Upper lobe of left lung (tissue), 4 donors: ENCODE results near the gene FAM3B.

ENCODE experiments used
- CTCF ChIP-seq, 6 experiments: fragments of 450-650 bp in 4 of 6; fragments of 200-600 bp in 2 of 6; sonication (generic) in 2 of 6; IDR thresholded peaks; one replicate each; pipeline ENCODE4 v1.5.1; 2016 to 2019; ENCODE audit warnings: antibody characterized with exemption in 6 of 6
- EP300 ChIP-seq, 4 donors: sonication (generic); formaldehyde crosslinking; IDR thresholded peaks; one replicate each; pipeline ENCODE4 v1.5.1; 2017; ENCODE audit warnings: antibody characterized with exemption in 4 of 4, control low read depth in 2 of 4
- POLR2AphosphoS5 ChIP-seq, 2 donors: sonication (generic); formaldehyde crosslinking; IDR thresholded peaks; one replicate each; pipeline ENCODE4 v1.5.1; 2017; ENCODE audit warnings: antibody characterized with exemption in 2 of 2

- TF ChIP-seq EP300 (IDR thresholded peaks at IDR 0.05), result no peak
- no peak for TF ChIP-seq POLR2AphosphoS5 (IDR thresholded peaks at IDR 0.05)
- TF ChIP-seq CTCF (IDR thresholded peaks at IDR 0.05), result no peak
Observed at GRCh38 chr21:41289431-41289830, 27.2 kb upstream of the FAM3B start.
